ENCODE results near the gene OR52E5.

Gene OR52E5

DNA sequence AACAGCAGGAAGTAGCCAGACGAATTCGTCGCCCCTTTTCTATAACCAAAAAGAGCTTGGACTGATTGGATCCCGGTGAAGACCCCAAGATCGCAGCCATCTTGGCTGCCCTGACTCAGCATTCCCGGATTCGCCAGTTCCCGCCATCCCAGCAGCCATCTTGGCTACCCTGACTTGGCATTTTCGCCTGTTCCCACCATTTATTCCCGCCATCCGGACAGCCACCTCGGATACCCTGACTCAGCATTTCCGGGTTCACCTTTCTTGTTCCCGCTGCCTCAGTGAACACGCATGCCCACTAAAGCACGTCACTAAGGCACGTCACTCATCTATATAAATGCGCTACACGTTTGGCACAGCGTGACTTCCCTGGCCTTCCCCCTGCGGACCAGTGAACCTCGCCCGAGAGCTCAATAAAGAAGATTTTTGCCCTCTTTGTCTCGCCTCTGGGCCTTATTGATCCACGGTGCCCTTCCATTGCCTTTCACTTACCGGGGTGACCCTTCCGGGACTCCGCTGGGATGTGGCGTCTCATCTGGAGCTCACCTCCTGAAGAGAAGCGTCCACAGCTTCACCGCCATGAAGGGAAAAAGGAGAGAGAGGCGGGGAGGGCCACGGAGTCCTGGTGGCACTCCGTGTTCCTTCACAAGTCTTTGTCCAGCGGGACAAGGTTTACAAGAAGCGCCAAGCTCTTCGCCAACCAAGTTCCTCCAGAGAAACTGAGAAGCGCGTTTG lies 45.0 kb downstream of the OR52E5 start:
- no peak for DNase-seq

DNA sequence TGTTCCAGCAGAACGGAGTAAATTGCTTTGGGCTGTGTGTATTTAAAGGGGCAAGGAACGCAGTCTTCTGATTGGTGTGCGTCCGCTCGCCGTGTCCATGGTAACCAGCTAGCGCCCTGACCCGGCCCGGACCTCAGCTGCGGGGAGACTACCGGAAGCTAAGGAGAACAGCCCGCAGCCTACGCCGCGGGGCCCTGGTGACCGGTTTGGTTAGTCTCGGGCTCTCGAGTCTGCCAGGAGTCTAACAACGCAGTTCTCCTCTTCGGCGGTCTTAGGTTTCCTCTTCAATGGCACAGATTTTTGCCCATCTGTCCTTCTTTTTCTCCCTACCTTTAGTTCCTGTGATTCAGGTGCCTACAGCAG lies 45.6 kb downstream of the OR52E5 start:
- DNase-seq, result no peak

DNA sequence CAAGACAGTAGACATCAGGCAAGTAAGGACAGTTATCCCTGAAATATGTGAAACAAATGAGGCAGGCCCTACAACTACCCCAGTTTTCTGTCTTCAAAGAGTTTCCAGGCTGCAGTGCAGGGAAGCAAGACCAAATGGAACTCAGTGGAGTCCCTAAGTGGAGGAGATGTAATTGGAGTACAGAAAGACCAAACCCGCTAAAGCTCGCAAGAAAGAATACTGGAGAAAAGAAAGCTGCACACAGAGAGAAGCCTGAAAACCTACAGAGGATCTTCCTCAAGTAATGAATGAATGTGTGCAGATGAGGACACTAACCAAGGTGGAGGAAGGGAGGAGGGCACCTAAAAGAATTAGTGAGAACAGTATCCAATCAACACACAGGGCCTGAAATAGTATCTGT lies 47.7 kb downstream of the OR52E5 start:
- no peak for DNase-seq

- DNase-seq, result no peak
Observed at GRCh38 chr11:5941951-5942350, 48.9 kb downstream of the OR52E5 start, which contains the start of gene OR56A3. Gene OR56A3 (plus strand): TSS chr11:5942251. CDS start chr11:5947347, 5,096 bp downstream.

Measured in DMS79 treated with DMSO at 0.1 percent for 48 hours (cell line).